Stimulated activated CD4-positive, alpha-beta T cell treated with anti-CD3 and anti-CD28 coated beads, Interleukin-12 subunit alpha, Interleukin-12 subunit beta, amount 100 ng/mL, for 24 hours (primary cell): ENCODE data around the gene UNC5C.

Source experiments
- DNase-seq, 2 experiments: peaks; one replicate each; pipeline ENCODE4 v3.0.0-alpha.2; 2020; ENCODE audit warnings: low read depth in 2 of 2

UNC5C gene

DNA sequence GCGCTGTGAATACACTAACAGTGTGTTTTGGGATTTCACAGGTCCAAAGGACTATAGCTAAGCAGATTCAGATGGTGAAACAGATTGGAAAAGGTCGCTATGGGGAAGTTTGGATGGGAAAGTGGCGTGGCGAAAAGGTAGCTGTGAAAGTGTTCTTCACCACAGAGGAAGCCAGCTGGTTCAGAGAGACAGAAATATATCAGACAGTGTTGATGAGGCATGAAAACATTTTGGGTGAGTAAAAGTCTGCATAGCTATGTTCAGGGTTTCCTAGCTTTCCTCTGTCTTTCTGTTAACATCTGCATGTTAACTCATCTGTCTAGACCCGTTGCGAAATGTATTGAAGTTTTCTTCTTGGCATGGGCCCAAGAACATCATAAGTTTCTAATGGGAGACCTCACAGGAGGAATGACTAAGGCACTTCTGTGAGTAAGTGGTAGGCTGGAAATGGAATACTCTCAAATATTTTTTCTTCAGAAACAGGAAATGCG is 418.9 kb downstream of the UNC5C start:
- no peak for DNase-seq

DNA sequence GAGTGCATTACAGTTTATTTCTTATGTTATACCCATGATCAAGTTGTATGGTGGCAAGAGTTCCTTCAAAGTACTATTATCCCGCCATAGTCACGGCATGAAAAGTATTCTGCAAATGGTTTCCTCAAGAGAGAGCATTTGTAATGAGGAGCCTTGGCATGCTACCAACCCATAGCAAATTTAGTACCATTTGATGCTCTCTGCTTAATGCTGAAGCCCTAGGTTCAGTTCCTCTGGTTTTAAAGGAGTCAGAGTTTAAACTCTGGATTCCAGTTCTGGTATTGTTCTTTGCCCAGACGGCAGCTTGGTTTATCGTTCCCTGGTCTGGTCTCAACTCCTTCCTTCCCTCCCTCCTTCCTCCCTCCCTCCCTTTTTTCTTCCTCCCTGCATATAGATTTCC is 419.7 kb downstream of the UNC5C start:
- DNase-seq, result no peak

DNA sequence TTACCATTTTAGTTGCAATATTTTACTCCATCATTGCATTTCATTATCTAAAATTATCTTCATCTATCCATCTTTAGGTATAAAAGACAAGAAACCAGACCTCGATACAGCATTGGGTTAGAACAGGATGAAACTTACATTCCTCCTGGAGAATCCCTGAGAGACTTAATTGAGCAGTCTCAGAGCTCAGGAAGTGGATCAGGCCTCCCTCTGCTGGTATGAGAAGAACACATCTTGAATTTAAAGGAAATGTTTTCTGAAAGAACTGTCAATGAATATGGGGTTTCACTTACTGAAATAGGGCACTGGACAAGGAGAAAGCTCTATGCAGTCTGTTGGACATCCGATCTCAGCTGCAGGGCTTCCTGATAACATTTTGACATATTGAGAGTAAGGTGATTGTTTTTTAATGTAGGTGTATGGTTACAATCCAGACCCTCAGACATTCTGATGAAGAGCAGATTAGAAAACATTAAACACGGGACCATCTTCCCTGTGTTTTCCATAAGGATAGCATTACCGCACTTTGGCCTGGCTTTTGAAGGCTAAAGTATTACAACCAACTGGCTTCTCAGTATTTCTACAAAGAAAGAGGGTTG is 423.8 kb downstream of the UNC5C start:
- no peak for DNase-seq

- no peak for DNase-seq
These were observed 426.8 kb downstream of the UNC5C start for GRCh38 chr4:95122001-95122400.

GRCh38 chr4:95120456-95120855 is 428.3 kb downstream of the UNC5C start:
- DNase-seq, result no peak

- DNase-seq, result no peak
These were observed 430.3 kb downstream of the UNC5C start for GRCh38 chr4:95118497-95118896.

- no peak for DNase-seq
These were observed 434.3 kb downstream of the UNC5C start for GRCh38 chr4:95114521-95114920.
